Activated CD4-positive, alpha-beta T cell treated with anti-CD3 and anti-CD28 coated beads, Interleukin-2, amount 10 ng/mL, durations not matched to agents 24 days and 14 days (primary cell): ENCODE results near the gene C7. TPM values are rescaled to one million over a fixed set of nuclear protein-coding genes. Genes with fewer than 3 reads are reported as not detected.
"Not testable (repeated sequence)": the region's sequence is repeated elsewhere in the genome, so short reads cannot be mapped to it uniquely, and the experiment has no call there.

ENCODE experiments used
- DNase-seq: peaks from one replicate; pipeline ENCODE4 v3.0.0; 2022
- H3K27ac Mint-ChIP-seq: one replicate; pipeline ENCODE4 v1.8.0; 2022; ENCODE audit warnings: mild to moderate bottlenecking, mixed read lengths
- H3K27me3 Mint-ChIP-seq: one replicate; pipeline ENCODE4 v1.8.0; 2022; ENCODE audit warnings: mixed read lengths
- H3K36me3 Mint-ChIP-seq: one replicate; pipeline ENCODE4 v1.8.0; 2022; ENCODE audit warnings: low read depth, mild to moderate bottlenecking, mixed read lengths
- H3K4me1 Mint-ChIP-seq: one replicate; pipeline ENCODE4 v1.8.0; 2021; ENCODE audit warnings: mixed read lengths
- H3K4me3 Mint-ChIP-seq: one replicate; pipeline ENCODE4 v1.8.0; 2022; ENCODE audit warnings: mild to moderate bottlenecking, moderate library complexity, mixed read lengths
- H3K9me3 Mint-ChIP-seq: one replicate; pipeline ENCODE4 v1.8.0; 2021; ENCODE audit warnings: mixed read lengths
- intact Hi-C: fragments of 100-400 bp; cut with micrococcal nuclease; formaldehyde crosslinking; loops from one replicate; pipeline ENCODE4 v1.15.1; 2023
- total RNA-seq: library from RNA; stranded (reverse); gene quantifications from 2 replicates; pipeline ENCODE4 v1.2.3, GENCODE V29; 2022

Gene C7
- total RNA-seq, 1 donor from 2014 or later: not detected

- H3K36me3 Mint-ChIP-seq, DNase-seq, H3K4me1 Mint-ChIP-seq, H3K27ac Mint-ChIP-seq, H3K4me3 Mint-ChIP-seq, intact Hi-C loops, H3K9me3 Mint-ChIP-seq, H3K27me3 Mint-ChIP-seq: not testable (repeated sequence)
These were observed 13.6 kb upstream of the C7 start for GRCh38 chr5:40895440-40896425.

DNA sequence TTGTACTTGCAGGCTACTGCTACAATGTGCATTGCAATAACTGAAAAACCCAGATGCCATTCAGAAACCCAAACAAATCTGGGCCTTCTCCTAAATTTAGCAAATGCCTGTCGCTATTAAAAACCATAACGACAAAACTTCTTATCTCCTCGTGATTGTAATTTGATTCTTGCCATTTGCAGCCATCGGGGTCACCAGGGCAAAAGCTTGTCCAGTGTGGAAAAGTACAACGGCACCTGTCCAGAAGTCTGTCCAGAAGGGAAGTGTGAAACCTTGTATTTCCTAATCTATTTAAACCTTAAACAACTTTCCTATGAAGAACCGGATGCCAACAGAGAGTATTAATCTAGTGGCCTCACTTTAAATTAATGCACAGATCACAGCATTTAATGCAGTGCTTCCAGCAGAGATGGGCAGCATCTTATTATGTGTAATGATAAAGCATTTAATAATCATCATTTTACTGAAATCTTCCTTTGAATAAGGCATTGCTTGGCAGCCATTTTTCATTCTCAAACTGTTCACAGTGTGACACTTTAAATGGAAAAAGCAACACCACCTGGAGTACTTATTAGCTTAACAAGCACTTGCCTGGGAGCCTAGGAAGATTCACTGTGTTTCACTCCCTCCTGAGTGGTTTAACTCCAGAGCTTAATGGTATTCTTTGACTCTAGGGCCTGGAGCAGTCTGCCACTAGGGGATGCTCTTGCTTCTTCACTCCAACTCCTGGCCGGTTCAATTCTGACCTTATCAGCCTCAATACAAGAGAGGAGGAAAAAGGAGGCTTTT, 4.9 kb upstream of the C7 start:
- no peaks in the 10 kb centered on the region for H3K4me1 Mint-ChIP-seq
- no peak overlapping the region for H3K27ac Mint-ChIP-seq
- no peak overlapping the region for H3K4me3 Mint-ChIP-seq
- H3K36me3 Mint-ChIP-seq: no peaks in the 10 kb centered on the region
- H3K9me3 Mint-ChIP-seq: no peaks in the 10 kb centered on the region
- peak; percentile 70 for DNase-seq
- peaks cover 12% of the 10 kb centered on the region for H3K27me3 Mint-ChIP-seq
- intact Hi-C loops: no loop called here

- H3K27me3 Mint-ChIP-seq: peaks cover 16% of the 10 kb centered on the region
- no peaks in the 10 kb centered on the region for H3K36me3 Mint-ChIP-seq
- H3K4me1 Mint-ChIP-seq: no peaks in the 10 kb centered on the region
- no peaks in the 10 kb centered on the region for H3K9me3 Mint-ChIP-seq
- no peak overlapping the region for H3K4me3 Mint-ChIP-seq
- intact Hi-C loops: no loop called here
- DNase-seq: no peak
- no peak overlapping the region for H3K27ac Mint-ChIP-seq
These were observed 4.3 kb upstream of the C7 start for GRCh38 chr5:40904994-40905306.

DNA sequence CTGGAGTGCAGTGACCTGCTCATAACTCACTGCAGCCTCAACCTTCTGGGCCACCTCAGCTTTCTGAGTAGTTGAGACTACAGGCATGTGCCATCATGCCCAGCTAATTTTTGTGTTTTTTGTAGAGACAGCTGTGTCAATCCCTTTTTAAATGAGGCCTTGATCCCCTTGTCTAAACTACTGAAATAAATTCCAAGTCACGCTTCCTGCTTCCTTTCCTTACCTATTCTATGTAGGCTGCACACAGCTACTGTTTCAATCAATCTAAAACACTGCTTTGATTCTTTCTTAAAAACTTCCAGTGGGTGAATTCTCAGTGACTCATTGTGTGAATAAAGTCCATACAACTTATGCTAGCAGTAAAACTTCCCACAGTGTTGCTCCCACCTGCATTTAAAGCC, 2.9 kb upstream of the C7 start:
- H3K27ac Mint-ChIP-seq: no peak overlapping the region
- DNase-seq: no peak
- no peaks in the 10 kb centered on the region for H3K9me3 Mint-ChIP-seq
- peaks cover 17% of the 10 kb centered on the region for H3K27me3 Mint-ChIP-seq
- no peaks in the 10 kb centered on the region for H3K4me1 Mint-ChIP-seq
- no peak overlapping the region for H3K4me3 Mint-ChIP-seq
- intact Hi-C loops: no loop called here
- H3K36me3 Mint-ChIP-seq: no peaks in the 10 kb centered on the region

DNA sequence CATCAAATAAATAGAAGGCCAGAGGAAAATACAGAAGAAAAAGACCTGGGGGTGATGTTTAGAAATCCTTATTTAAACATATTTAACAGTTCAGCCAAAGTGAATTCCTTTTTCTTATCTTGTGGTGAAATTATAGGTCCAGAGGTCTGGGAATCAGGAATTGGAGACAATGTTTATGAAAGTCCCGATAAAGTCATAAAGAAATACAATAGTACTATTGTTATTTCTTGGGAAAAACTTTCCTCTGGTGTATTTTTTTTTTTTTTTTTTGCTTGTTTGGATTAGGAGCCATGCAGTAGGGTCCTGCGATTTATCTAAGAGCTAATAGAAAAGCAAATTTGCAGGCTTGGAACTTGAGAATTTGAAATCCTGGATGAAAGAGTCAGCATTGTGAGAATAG, 426 bp downstream of the C7 start:
- intact Hi-C loops: no loop called here
- H3K4me3 Mint-ChIP-seq: no peak overlapping the region
- H3K4me1 Mint-ChIP-seq: no peaks in the 10 kb centered on the region
- no peaks in the 10 kb centered on the region for H3K36me3 Mint-ChIP-seq
- H3K9me3 Mint-ChIP-seq: no peaks in the 10 kb centered on the region
- H3K27ac Mint-ChIP-seq: no peak overlapping the region
- peaks cover 18% of the 10 kb centered on the region for H3K27me3 Mint-ChIP-seq
- no peak for DNase-seq

DNA sequence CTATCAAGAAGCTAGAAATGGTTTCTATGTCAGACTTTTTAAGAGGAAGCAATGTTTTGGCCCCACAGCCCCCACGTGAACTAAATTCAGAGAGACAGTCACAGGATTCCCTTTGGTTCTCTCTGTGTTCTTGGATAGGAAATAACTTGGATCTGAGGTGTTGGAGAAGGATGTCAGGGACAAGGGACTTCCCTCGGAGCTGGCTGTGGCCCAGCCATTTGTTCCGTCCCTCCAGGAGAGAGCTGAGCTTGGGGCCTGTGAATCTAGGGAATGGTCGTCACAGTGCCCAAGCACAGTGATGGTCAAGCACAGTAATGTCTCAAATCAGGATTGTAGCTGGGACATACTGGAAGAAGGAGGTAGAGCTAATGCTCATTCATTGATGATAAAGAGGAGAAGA, 2.0 kb downstream of the C7 start:
- peaks cover 13% of the 10 kb centered on the region for H3K27me3 Mint-ChIP-seq
- H3K4me3 Mint-ChIP-seq: no peak overlapping the region
- no peaks in the 10 kb centered on the region for H3K9me3 Mint-ChIP-seq
- no peak overlapping the region for H3K27ac Mint-ChIP-seq
- intact Hi-C loops: no loop called here
- H3K4me1 Mint-ChIP-seq: no peaks in the 10 kb centered on the region
- DNase-seq: no peak
- H3K36me3 Mint-ChIP-seq: no peaks in the 10 kb centered on the region

GRCh38 chr5:40914835-40915234, 5.5 kb downstream of the C7 start:
- no peaks in the 10 kb centered on the region for H3K4me1 Mint-ChIP-seq
- peaks cover 9% of the 10 kb centered on the region for H3K27me3 Mint-ChIP-seq
- no peaks in the 10 kb centered on the region for H3K36me3 Mint-ChIP-seq
- H3K4me3 Mint-ChIP-seq: no peak overlapping the region
- no peak overlapping the region for H3K27ac Mint-ChIP-seq
- H3K9me3 Mint-ChIP-seq: no peaks in the 10 kb centered on the region
- no peak for DNase-seq
- intact Hi-C loops: no loop called here

DNA sequence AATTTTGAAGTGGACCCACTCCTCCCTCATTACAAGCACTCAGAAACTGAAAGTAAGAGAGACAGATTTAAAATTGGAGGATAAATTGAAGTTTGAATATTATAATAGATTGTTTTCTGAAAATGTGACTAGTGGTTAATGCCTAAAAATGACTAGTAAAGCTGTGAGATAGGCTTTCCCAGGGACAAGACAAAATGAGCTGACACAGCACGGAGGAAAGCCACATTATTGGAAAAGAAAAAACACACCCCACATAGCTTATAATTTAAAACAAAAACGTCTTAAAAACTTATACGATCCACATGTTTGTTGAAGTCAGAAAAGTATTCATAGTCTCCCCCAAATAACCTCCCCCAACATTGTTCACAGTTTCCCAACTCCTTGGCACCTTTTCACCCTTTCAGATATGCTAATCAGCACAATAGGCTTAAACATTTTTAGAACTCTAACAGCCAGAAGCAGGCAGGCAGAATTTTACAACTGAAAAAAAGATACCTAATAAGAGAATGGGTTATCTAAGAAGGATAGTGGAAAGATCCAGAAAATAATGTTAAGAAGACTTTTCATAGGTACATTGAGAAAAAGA, 6.1 kb downstream of the C7 start:
- Mint-ChIP-seq H3K36me3 (no peaks in the 10 kb centered on the region), H3K9me3 (no peaks in the 10 kb centered on the region), H3K27me3 (peaks cover 7% of the 10 kb centered on the region), H3K27ac (no peak overlapping the region), H3K4me3 (no peak overlapping the region), H3K4me1 (no peaks in the 10 kb centered on the region)
- intact Hi-C loops: no loop called here
- no peak for DNase-seq

DNA sequence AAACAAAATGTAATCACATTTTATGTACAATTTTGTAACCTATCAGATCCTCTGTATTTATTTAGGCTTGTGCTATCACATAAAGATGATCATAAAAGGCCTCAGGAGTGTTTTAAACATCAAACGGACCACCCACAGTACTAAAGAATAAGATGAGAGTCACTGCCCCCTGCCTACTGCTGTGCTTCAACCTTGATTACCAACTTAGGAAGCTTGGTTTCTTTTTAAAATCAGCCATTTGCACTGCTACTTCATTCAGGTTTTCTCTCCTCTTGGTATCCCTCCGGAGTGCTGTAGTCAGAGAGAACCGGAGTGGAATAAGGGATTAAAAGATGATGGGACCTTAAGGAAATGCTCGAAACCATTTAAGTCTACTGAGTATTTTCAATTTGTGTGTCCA, 6.9 kb downstream of the C7 start:
- no peak overlapping the region for H3K4me3 Mint-ChIP-seq
- H3K27ac Mint-ChIP-seq: no peak overlapping the region
- no peaks in the 10 kb centered on the region for H3K9me3 Mint-ChIP-seq
- H3K27me3 Mint-ChIP-seq: peaks cover 7% of the 10 kb centered on the region
- H3K36me3 Mint-ChIP-seq: no peaks in the 10 kb centered on the region
- intact Hi-C loops: no loop called here
- no peaks in the 10 kb centered on the region for H3K4me1 Mint-ChIP-seq
- DNase-seq: no peak

DNA sequence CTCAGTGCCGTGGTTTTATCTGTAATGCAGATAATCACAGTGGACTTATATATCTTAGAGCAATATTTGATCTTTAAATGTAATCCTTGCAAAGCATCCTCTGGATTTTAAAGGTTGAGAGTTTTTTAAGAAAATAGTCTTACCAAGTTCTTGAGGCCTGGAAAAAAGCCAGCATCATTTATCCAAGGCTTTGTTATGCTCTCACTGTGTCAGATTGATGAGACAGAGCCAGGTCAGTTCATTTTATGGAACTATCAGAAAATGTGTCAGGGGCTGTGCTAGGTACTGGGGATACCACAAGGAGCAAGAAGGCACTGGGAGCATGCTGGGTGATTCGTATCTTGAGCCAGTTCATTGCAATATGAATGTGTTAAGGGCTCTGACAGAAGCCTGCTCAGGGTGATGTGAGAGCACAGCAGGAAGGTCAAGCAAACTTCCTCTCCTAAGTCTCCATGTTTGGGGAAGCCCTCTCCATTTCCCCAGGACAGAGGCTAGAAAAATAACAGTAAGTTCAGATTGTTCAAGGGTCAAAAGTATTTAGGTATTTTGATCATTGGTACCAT, 19.7 kb downstream of the C7 start:
- intact Hi-C loops: no loop called here
- Mint-ChIP-seq H3K27me3 (peaks cover 5% of the 10 kb centered on the region), H3K4me3 (no peak overlapping the region), H3K27ac (no peak overlapping the region), H3K9me3 (peaks cover 9% of the 10 kb centered on the region), H3K4me1 (no peaks in the 10 kb centered on the region), H3K36me3 (no peaks in the 10 kb centered on the region)
- no peak for DNase-seq

DNA sequence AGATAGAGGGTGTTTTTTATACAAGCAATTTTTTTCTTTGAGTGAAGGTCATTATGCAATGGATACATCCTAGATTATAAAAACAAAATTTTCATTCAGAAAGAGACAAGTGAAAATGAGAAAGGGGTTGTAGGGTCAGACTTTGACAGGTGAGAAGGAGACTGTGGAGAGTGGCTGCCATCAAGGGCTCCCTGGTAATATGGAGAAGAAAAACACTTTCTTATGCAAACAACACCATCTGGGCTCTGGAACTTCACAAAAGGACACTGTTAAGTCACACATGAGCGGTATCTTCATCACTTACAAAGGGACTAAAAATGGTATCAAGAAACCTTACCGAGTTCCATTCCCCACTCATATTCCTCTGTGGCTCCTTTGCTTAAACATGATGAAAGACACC, 23.5 kb downstream of the C7 start:
- no peak overlapping the region for H3K27ac Mint-ChIP-seq
- intact Hi-C loops: no loop called here
- no peaks in the 10 kb centered on the region for H3K4me1 Mint-ChIP-seq

GRCh38 chr5:40937075-40937474, 27.8 kb downstream of the C7 start:
- no peak overlapping the region for H3K27ac Mint-ChIP-seq
- no peak for DNase-seq
- H3K27me3 Mint-ChIP-seq: peaks cover 2% of the 10 kb centered on the region
- intact Hi-C loops: no loop called here
- H3K36me3 Mint-ChIP-seq: no peaks in the 10 kb centered on the region
- no peaks in the 10 kb centered on the region for H3K9me3 Mint-ChIP-seq
- H3K4me3 Mint-ChIP-seq: no peak overlapping the region
- no peaks in the 10 kb centered on the region for H3K4me1 Mint-ChIP-seq

More for the DNA sequence above, 23.5 kb downstream of the C7 start:
- H3K27me3 Mint-ChIP-seq: peaks cover 5% of the 10 kb centered on the region
- no peak for DNase-seq
- H3K36me3 Mint-ChIP-seq: no peaks in the 10 kb centered on the region
- no peaks in the 10 kb centered on the region for H3K9me3 Mint-ChIP-seq
- no peak overlapping the region for H3K4me3 Mint-ChIP-seq

GRCh38 chr5:40939753-40940152, 30.5 kb downstream of the C7 start:
- no peak for DNase-seq
- Mint-ChIP-seq H3K4me3 (no peak overlapping the region), H3K36me3 (no peaks in the 10 kb centered on the region), H3K27me3 (no peaks in the 10 kb centered on the region), H3K4me1 (no peaks in the 10 kb centered on the region), H3K9me3 (no peaks in the 10 kb centered on the region), H3K27ac (no peak overlapping the region)
- intact Hi-C loops: no loop called here

GRCh38 chr5:40945111-40945510, 35.8 kb downstream of the C7 start:
- Mint-ChIP-seq H3K27me3 (peaks cover 2% of the 10 kb centered on the region), H3K4me1 (no peaks in the 10 kb centered on the region), H3K4me3 (no peak overlapping the region), H3K27ac (no peak overlapping the region), H3K36me3 (no peaks in the 10 kb centered on the region), H3K9me3 (no peaks in the 10 kb centered on the region)
- no peak for DNase-seq
- intact Hi-C loops: no loop called here
